CD4-positive, alpha-beta T cell treated with Interleukin-1 beta for 1 hour (primary cell): Measurements from ENCODE around the gene LGI1.

Source experiments
- DNase-seq, 2 donors: peaks; one replicate each; pipeline ENCODE4 v3.0.0-alpha.2; 2020 to 2022

LGI1 gene

GRCh38 chr10:93755443-93756116 is 2.2 kb upstream of the LGI1 start:
- no peak for DNase-seq

- no peak for DNase-seq
These were observed 1.6 kb upstream of the LGI1 start for GRCh38 chr10:93756118-93756517.

DNA sequence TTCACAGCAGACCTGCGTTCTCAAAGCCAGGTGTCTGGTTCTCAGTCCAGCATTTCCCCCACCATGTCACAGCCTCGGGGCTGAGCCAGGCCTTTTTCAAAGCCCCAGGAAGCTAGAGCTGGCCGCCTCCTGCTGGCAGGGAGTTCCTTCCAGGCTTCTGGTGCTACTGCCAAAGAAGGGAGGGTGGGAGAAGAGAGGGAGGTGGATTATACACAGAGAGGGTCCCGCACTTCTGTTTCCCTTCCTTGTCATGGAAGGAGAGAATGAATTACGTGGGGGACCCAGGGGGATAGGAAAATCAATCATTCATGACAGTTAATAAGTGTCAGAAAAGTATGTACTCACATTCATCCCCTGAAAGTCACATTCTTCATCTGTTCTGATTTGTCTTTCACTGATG is 600 bp upstream of the LGI1 start:
- DNase-seq = no peak

DNA sequence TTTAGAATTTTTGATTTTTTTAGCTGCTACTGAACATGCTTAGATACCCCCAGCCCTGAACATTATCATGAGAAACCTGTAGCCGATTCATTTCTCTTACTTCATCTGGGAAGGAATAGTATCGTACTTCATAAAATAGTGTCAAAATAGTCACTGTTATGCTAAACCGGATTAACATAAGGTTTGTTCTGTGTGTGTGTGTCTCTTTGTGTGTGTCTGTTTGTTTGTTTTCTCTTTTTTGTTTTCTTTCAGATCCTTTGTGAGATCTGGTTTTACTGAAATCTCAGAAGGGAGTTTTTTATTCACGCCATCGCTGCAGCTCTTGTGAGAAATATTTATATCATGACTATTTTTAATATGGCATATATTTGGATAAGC is 761 bp downstream of the LGI1 start:
- no peak for DNase-seq

- DNase-seq = no peak
These were observed 1.2 kb downstream of the LGI1 start for GRCh38 chr10:93758891-93759410.

DNA sequence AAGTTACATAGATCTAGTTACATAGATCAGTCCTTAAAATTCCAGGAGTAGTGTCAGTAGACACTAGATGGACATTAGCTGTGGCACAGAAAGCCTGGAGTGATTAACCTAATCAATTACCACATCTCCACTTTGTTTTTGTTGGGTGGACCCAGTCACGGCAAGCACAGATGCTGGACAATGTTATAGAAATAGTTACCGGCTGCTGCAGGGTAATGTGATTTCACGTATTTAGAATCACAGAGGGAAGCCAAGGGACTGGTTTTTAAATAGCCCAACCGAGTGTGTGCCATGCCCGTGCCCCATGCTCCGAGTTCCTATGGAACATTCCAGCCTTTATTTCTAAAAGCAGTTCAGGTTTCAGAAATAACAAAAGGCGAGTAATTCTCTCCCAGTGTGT is 2.8 kb downstream of the LGI1 start:
- no peak for DNase-seq

DNA sequence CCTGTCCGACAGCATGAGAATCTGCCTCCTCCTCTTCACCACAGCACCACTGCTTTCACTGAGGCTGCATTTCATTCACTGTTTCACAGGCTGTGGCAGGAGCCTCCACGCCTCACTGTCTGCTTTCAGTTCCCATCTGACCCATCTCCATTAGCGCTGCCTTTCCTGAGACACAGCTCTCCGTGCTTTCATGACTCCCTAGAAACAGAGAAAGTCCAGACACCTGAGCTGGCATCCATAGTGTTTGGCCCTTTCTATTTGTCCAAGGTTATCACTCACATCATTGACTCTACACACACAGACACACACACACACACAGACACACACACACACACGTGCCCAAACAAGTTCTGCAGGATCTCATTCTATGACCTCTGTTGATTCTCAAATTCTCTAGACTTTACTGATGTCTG is 5.2 kb downstream of the LGI1 start:
- DNase-seq = no peak

- no peak for DNase-seq
These were observed 9.2 kb downstream of the LGI1 start for GRCh38 chr10:93766918-93767317.

GRCh38 chr10:93767724-93768399 is 10.1 kb downstream of the LGI1 start:
- no peak for DNase-seq

- DNase-seq = no peak
These were observed 11.2 kb downstream of the LGI1 start for GRCh38 chr10:93768892-93769291.

DNA sequence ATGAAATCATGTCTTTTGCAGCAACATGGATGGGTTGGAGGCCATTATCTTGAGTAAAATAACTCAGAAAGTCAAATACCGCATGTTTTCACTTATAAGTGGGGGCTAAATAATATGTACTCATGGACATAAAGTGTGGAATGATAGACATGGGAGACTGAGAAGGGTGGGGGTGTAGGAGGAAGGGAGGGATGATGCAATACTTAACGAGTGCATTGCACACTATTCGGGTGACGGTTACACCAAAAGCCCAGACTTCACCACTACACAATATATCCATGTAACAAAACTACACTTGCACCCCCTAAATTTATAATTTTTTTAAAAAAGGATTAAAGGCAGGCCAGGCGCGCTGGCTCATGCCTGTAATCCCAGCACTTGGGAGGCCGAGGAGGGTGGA is 13.6 kb downstream of the LGI1 start:
- no peak for DNase-seq

DNA sequence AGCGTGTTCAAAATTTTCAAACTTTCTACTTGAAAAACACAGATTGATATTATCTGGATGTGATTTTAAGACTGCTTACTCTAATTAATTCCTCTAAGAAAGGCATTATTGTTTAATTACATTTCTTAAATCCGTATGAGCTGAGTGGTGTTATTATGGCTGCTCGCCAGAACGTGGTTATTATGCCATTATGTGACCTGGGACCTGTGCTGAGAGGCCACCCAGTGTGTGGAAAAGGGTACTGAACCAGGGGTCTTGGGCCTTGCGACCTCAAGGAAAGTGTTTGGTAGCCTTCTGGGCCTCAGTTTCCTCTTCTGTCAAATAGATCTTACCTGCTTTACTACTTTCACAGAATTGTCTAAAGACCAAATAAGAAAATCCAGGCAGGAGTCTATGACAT is 15.4 kb downstream of the LGI1 start:
- no peak for DNase-seq

GRCh38 chr10:93773705-93774104 is 16.0 kb downstream of the LGI1 start:
- DNase-seq = no peak

- no peak for DNase-seq
These were observed 17.6 kb downstream of the LGI1 start for GRCh38 chr10:93775356-93775755.

DNA sequence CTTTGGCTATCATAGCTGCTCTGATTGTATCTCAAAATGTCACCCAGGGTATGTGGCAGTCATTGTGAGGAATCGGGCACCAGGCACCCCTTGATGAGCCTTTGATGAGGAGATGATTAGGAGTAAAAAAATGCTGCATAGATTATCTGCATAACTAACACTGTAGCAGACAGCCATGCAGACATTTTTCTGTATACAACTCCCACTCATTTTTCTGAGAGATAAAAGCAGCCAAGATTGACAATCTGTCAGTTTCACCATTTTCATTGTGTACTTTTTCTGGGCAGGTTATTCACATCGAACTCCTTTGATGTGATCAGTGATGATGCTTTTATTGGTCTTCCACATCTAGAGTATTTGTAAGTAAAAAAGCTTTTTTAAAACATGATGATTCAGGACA is 19.4 kb downstream of the LGI1 start:
- no peak for DNase-seq

- DNase-seq = no peak
These were observed 26.3 kb downstream of the LGI1 start for GRCh38 chr10:93784059-93784458.

GRCh38 chr10:93788413-93789208 is 30.9 kb downstream of the LGI1 start:
- DNase-seq = no peak

GRCh38 chr10:93790439-93790838 is 32.7 kb downstream of the LGI1 start:
- DNase-seq = no peak

DNA sequence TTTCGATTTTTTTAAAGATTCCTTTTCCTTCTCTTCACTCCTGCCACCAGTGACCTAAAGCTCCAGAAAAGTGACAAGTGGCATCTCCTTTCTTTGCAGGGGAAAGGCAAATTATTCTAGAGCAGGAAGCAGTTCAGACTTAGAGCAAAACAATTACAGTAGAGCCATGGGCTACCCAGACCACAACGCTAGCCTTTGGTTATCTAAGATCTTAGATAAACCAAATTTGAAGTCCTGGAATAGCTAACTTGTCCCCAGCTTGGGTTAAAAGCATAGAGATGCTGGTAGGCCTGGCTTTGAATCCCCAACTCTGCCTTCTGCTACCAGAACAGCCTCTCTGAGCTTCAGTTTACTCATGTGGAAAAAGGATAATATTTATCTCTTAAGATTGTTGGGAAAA is 38.4 kb downstream of the LGI1 start:
- DNase-seq = no peak

GRCh38 chr10:93797825-93798224 is 40.1 kb downstream of the LGI1 start:
- DNase-seq = no peak

GRCh38 chr10:93799155-93799708 is 41.5 kb downstream of the LGI1 start:
- DNase-seq = no peak

- no peak for DNase-seq
These were observed 46.5 kb downstream of the LGI1 start for GRCh38 chr10:93804200-93804599.

GRCh38 chr10:93806903-93807302 is 49.2 kb downstream of the LGI1 start:
- no peak for DNase-seq

DNA sequence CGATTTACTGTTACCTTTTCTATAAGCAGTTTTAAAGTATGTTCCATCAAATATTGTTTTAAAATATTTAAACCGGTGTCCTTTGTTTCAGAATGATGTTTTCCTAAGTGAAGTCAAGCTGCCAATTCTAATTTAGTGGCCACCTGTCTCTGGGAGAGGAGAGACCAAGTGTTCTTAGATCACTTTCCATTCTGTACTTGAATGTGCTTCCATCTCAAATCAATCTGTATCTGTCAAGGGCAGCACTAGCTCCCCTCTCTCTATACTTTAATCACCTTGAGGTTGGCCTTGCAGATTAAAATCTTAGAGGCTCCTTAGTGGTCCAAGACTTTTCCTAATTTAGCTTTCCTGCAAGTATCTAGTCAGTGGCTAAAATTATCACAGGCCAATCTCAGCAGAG is 49.6 kb downstream of the LGI1 start:
- DNase-seq = no peak
